Eye (tissue), 1 donor: ENCODE results near the gene ZC3H18.

Experiments used
- DNase-seq: peaks from one replicate; pipeline ENCODE4 v3.0.0-alpha.2; 2015

ZC3H18 gene

GRCh38 chr16:88584676-88585075 lies 14.5 kb downstream of the ZC3H18 start:
- no peak for DNase-seq

DNA sequence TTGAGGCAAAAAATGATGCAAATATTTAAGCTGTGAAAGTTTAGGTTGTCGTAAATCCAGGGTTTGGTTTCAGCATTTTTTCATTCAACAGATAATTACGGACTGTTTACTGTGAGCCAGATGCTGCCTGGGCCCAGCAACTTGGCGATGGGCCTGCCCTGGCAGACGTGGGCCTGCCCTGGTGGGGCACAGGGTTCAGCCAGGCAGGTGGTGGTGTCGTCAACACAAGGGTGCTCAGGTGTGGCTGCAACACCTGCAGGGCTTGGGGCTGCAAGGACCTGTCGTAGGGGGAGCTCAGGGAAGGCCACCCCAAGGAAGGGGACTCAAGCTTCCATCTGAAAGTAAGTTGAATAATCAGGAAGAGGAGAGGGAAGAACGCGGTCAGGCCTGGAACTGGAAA lies 15.1 kb downstream of the ZC3H18 start:
- no peak for DNase-seq

GRCh38 chr16:88585927-88586581 lies 15.9 kb downstream of the ZC3H18 start:
- no peak for DNase-seq

GRCh38 chr16:88588148-88588547 lies 17.9 kb downstream of the ZC3H18 start:
- DNase-seq, result no peak

- no peak for DNase-seq
Observed at GRCh38 chr16:88588754-88589153, 18.6 kb downstream of the ZC3H18 start.

GRCh38 chr16:88589441-88589840 lies 19.2 kb downstream of the ZC3H18 start:
- DNase-seq, result no peak

DNA sequence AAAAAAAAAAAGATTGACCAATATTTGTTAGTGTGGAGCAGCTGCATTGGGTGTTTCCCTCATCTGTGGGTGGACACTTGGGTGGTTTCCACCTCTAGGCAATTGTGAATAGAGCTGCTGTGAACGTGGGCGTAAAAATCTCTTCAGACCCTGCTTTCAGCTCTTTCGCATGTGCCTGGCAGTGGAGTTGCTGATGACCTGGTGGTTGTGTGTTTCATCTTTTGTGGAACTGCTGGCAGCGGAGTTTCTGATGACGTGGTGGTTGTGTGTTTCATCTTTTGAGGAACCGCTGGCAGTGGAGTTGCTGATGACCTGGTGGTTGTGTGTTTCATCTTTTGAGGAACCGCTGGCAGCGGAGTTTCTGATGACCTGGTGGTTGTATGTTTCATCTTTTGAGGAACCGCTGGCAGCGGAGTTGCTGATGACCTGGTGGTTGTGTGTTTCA lies 21.4 kb downstream of the ZC3H18 start:
- DNase-seq, result no peak

DNA sequence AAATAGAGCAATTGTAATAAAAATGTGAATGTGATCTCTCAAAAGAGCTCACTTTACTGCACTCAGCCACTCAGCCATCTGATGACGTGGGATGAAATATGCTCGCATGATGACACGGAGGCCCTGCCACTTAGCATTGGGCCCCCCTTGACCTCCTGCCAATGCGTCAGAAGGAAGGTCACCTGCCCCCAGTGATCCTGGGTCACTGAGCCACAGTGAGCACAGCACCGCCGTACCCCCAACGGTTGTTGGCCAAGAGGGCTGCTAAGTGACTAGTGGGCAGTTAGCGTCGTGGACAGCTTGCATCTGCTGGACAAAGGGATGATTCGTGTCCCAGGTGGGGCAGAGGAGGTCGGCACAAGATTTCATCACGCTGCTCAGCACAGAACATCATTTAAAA lies 22.9 kb downstream of the ZC3H18 start:
- DNase-seq, result no peak

- DNase-seq, result no peak
Observed at GRCh38 chr16:88593489-88593888, 23.3 kb downstream of the ZC3H18 start.

GRCh38 chr16:88593910-88594309 lies 23.7 kb downstream of the ZC3H18 start:
- DNase-seq, result no peak

DNA sequence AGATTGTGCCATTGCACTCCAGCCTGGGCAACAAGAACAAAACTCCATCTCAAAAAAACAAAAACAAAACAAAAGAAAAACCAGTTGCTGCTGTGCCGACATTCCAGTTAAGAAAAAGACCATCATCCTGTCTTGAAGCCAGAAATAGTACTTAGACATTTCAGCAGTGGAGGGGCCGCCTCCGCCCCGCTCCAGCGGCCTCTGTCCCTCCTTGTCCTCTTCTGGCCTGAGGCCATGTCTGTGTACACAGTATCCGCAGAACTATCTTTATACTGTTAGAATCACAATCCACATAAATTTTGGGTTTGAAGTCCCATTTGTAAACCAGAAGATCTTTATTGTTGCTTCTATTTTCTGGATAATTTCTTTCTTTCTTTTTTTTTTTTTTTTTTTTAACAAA lies 24.9 kb downstream of the ZC3H18 start:
- DNase-seq, result no peak

DNA sequence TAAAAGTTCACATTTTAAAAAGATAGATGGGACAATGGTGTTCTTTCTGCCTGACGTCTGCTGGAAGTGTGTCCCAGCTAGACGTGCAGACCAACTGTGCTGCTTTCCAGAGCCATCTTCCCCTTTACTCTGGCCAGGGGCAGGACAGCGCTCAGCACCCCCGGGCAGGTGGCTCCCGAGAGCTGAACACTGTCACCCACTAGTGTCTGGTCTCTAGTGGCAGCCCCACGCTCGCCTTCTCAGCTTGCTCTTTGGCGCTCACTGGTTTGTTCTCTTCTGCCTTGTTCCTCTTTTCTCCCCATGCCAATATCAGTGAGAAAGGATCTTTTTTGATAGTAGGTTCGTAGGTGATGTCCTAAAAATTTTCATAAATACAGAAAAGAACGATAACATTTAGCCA lies 25.7 kb downstream of the ZC3H18 start:
- no peak for DNase-seq

- no peak for DNase-seq
Observed at GRCh38 chr16:88596483-88596882, 26.3 kb downstream of the ZC3H18 start.

DNA sequence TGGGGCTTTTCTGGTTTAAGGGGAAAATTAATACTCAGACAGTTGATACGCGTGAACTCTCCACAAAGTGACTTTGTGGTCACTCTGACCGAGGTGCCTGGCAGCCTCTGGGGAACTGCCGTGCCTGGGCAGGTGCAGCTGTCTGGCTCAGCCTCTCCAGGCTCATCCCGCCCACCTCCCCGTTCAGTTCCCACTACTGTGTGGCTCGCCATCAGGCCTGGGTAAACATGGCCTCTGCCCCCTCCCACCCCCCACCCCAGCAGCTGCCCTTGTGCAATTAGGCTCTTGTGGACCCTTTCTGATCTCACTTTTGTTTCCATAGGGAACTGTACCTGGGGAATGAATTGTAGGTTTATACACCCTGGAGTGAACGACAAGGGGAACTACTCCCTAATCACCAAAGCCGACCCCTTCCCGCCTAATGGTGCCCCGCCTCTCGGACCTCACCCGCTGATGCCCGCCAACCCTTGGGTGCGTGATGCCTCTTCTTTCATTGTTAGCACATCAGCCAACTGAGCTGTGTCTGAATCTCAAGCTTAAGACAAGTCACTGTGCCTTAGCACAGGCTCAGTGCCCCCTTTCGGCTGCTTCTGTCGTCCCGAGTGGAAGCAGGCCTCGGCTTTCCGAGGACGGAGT lies 27.8 kb downstream of the ZC3H18 start:
- DNase-seq, result no peak

GRCh38 chr16:88599092-88599733 lies 29.0 kb downstream of the ZC3H18 start:
- DNase-seq, result no peak

DNA sequence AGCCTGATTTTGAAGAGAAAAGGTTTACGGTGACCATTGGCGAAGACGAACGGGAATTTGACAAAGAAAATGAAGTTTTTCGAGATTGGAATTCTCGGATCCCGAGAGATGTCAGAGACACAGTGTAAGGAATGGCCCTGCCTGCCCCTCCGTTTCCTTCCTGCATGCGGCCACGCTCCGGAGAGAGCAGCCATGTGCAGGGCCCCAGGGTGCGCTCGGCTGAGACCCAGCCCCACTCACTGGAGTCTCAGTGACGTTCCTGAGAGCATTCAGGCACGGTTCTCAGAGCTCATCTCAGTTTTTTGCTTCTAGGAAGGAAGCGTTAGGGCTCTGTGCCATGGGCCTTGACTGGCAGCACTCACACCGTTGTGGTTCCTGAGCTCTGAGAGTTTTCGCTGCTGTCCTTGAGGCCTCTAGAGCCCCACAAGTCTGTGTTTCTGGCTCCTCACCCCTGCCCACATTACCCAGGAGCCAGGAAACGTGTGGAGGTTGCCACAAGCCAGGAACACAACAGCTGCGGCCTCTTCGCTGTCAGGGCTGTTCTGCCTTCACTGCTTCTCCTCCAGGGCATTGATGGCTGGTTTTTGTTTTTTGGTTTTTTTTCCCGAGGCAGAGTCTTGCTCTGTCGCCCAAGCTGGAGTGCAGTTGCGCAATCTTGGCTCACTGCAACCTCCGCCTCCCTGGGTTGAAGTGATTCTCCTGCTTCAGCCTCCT lies 29.8 kb downstream of the ZC3H18 start:
- no peak for DNase-seq

DNA sequence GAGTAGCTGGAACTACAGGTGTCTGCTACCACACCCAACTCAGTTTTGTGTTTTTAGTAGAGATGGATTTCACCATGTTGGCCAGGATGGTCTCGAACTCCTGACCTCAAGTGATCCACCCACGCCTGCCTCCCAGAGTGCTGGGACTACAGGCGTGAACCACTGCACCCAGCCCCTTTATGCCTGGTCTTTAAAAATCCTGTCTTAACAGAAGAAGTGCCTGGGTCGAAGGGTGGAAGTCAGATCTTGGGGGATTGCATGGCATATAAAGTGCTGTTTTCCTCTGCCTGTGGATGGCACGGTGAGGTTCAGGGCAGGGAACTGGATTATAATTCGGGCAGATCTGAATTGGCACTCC lies 30.3 kb downstream of the ZC3H18 start:
- no peak for DNase-seq

DNA sequence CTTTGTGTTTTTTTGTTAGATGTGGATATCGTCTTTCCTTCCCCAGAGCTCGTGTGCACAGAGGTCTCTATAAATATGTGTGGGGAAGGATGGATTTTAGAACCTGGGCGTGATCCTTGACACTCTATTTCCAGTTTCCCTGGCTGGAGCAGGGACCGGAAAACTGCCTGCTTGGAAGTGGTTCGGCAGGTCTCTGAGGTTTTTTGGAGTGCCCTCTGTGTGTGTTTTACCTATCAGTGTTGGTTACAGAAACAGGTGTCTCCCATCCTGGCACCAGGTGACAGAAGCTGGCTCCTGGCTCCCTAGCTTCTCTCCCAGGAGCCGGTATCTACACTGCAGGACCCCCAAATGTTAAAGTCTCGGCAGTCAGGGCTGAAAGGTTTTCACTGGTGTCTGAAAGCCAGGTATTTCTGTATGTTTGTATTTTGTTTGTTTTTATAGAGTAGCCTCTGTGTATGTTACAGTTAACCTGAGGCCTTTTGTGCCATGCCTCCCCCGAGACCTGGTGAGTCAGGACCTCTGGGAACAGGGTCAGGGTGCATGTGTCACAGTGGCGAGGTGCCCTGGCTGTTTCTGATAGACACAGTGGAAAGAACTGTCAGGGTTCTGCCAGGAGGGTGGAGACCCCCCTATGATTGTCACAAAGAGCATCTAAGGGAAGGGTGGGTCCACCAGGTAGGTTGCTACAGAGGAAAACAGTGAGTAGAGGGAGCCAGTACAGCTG lies 31.3 kb downstream of the ZC3H18 start:
- DNase-seq, result no peak

DNA sequence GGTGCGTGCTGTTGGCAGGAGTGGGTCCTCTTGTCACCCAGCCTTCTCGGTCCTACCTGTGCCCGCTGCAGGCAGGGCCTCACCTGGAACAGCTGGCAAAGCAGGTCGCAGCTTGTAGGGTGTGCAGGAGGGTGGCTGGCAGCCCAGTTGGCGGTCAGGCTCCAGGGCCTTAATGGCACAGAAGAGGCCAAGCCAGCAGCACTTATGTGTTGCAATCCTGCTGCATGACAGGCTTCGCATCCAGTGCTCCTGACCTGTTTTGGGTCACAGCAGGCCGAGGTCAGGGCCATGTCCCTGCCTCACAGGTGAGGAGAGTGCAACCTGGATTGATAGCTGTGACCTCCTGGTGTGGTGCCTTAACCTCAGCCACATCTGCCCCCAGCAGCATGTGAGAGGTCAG lies 31.9 kb downstream of the ZC3H18 start:
- no peak for DNase-seq

GRCh38 chr16:88605186-88606147 lies 35.3 kb downstream of the ZC3H18 start:
- no peak for DNase-seq

DNA sequence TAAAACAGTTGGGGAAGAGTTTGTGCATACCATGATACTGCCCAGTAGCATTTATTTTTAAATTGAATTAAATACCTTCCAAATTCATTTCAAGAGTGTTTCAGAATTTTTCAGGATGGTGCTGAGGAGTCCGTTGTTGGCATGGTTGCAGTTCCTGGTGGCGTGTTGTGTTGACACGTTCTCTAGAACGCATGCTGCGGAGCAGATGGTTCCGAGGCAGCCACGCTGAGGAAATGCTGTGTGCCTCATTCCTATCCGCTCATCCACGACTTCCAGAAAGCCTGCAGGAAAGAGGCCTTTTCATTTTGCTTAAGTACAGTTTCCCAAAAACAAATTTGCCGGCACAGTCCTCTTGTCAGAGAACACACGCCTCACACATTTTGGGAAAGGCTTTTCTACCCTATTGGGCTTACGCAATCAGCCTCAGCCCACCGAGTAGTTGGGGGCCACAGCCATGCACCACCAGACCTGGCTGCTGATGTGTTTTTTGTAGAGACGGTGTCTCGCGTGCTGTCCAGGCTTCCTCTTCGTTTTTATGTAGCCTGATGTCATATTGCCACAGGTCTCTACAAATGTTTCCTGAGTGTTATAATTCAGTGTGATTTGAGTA lies 36.0 kb downstream of the ZC3H18 start:
- DNase-seq, result no peak
